ENCODE results near the gene WNT9A.

DNA sequence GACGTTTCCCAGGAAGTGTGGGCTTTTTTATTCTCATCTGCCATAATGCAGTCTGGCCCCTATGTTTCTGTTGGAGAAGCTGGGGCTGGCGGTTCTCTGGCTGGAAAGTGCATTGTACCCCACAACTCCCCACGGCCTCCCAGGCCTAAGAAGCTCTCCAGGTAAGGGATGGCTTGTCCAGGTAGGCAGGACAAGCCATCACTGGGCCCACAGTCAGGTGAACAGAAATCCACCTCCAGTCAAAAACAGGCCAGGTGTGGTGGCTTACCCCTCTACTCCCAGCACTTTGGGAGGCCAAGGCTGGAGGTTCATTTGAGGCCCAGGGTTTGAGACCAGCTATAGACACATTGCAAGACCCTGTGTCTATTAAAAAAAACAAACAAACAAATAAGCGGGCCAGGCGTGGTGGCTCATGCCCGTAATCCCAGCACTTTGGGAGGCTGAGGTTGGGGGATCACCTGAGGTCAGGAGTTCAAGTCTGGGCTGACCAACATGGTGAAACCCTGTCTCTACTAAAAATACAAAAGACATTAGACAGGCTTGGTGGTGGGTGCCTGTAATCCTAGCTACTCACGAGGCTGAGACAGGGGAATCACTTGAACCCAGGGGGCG is 3.1 kb upstream of the WNT9A start:
- TF ChIP-seq GATA2 (IDR thresholded peaks at IDR 0.05; ENCODE audit: low read depth, low read length), result no peak
- no peak for TF ChIP-seq GATA3 (IDR thresholded peaks at IDR 0.05; ENCODE audit: low read depth, low read length)

Measured in SH-SY5Y (cell line).